Measurements from ENCODE around the gene SOWAHA. TPM values are rescaled to one million over a fixed set of nuclear protein-coding genes. Genes with fewer than 3 reads are reported as not detected.

The SOWAHA gene
- total RNA-seq, 1 experiment from 2014 or later: not detected

- intact Hi-C loops (cut with micrococcal nuclease; ENCODE audit: unreplicated experiment): no loop called here
- no TSS peak for BruUV-seq (replicated peaks)
- ChIA-PET POLR2A (ENCODE audit: low non-redundant PET) (no interaction called here), CTCF (no interaction called here)
- TF ChIP-seq CTCF (conservative IDR thresholded peaks at IDR 0.05; ENCODE audit: low read depth, low read length): no peak
- TF ChIP-seq EZH2 (IDR thresholded peaks at IDR 0.05; ENCODE audit: borderline replicate concordance, low read depth, low read length, poor library complexity, severe bottlenecking): no peak
- H3K27me3 ChIP-seq (replicated peaks; ENCODE audit: insufficient read depth, low read depth, low read length, poor library complexity): no peaks in the 10 kb centered on the region
- no peak overlapping the region for H3K4me3 ChIP-seq (ENCODE audit: low read depth, low read length, poor library complexity, severe bottlenecking)
- H3K27ac ChIP-seq (ENCODE audit: low read depth, low read length, poor library complexity, severe bottlenecking): no peak overlapping the region
- no peak for DNase-seq (ENCODE audit: low spot score)
- H3K4me1 ChIP-seq (ENCODE audit: insufficient read depth, low read length, poor library complexity, severe bottlenecking): peaks cover 4% of the 10 kb centered on the region
- H3K9me3 ChIP-seq (ENCODE audit: low read depth, low read length, poor library complexity, severe bottlenecking): no peaks in the 10 kb centered on the region
- H3K36me3 ChIP-seq (ENCODE audit: insufficient read depth, low read length, poor library complexity, severe bottlenecking): no peaks in the 10 kb centered on the region
Observed at GRCh38 chr5:132780577-132780976, 32.5 kb upstream of the SOWAHA start.

GRCh38 chr5:132781029-132781428, 32.1 kb upstream of the SOWAHA start:
- intact Hi-C loops (cut with micrococcal nuclease; ENCODE audit: unreplicated experiment): no loop called here
- no peak for DNase-seq (ENCODE audit: low spot score)
- no peak for TF ChIP-seq EZH2 (IDR thresholded peaks at IDR 0.05; ENCODE audit: borderline replicate concordance, low read depth, low read length, poor library complexity, severe bottlenecking)
- no peak for TF ChIP-seq CTCF (conservative IDR thresholded peaks at IDR 0.05; ENCODE audit: low read depth, low read length)
- no peaks in the 10 kb centered on the region for H3K4me1 ChIP-seq (ENCODE audit: insufficient read depth, low read length, poor library complexity, severe bottlenecking)
- no peak overlapping the region for H3K4me3 ChIP-seq (ENCODE audit: low read depth, low read length, poor library complexity, severe bottlenecking)
- H3K9me3 ChIP-seq (ENCODE audit: low read depth, low read length, poor library complexity, severe bottlenecking): no peaks in the 10 kb centered on the region
- POLR2A ChIA-PET (ENCODE audit: low non-redundant PET): no interaction called here
- no TSS peak for BruUV-seq (replicated peaks)
- no peaks in the 10 kb centered on the region for H3K36me3 ChIP-seq (ENCODE audit: insufficient read depth, low read length, poor library complexity, severe bottlenecking)
- CTCF ChIA-PET: no interaction called here
- H3K27ac ChIP-seq (ENCODE audit: low read depth, low read length, poor library complexity, severe bottlenecking): no peak overlapping the region
- no peaks in the 10 kb centered on the region for H3K27me3 ChIP-seq (replicated peaks; ENCODE audit: insufficient read depth, low read depth, low read length, poor library complexity)

GRCh38 chr5:132782101-132782500, 31.0 kb upstream of the SOWAHA start:
- BruUV-seq (replicated peaks): no TSS peak
- POLR2A ChIA-PET (ENCODE audit: low non-redundant PET): no interaction called here
- CTCF ChIA-PET: no interaction called here
- H3K27ac ChIP-seq (ENCODE audit: low read depth, low read length, poor library complexity, severe bottlenecking): no peak overlapping the region
- no peaks in the 10 kb centered on the region for H3K27me3 ChIP-seq (replicated peaks; ENCODE audit: insufficient read depth, low read depth, low read length, poor library complexity)
- no peak overlapping the region for H3K4me3 ChIP-seq (ENCODE audit: low read depth, low read length, poor library complexity, severe bottlenecking)
- H3K36me3 ChIP-seq (ENCODE audit: insufficient read depth, low read length, poor library complexity, severe bottlenecking): no peaks in the 10 kb centered on the region
- no peak for TF ChIP-seq EZH2 (IDR thresholded peaks at IDR 0.05; ENCODE audit: borderline replicate concordance, low read depth, low read length, poor library complexity, severe bottlenecking)
- no peak for TF ChIP-seq CTCF (conservative IDR thresholded peaks at IDR 0.05; ENCODE audit: low read depth, low read length)
- intact Hi-C loops (cut with micrococcal nuclease; ENCODE audit: unreplicated experiment): no loop called here
- no peaks in the 10 kb centered on the region for H3K4me1 ChIP-seq (ENCODE audit: insufficient read depth, low read length, poor library complexity, severe bottlenecking)
- no peaks in the 10 kb centered on the region for H3K9me3 ChIP-seq (ENCODE audit: low read depth, low read length, poor library complexity, severe bottlenecking)
- no peak for DNase-seq (ENCODE audit: low spot score)

Data from A673 (cell line).